Measurements from ENCODE around the gene TRAPPC6A.

DNA sequence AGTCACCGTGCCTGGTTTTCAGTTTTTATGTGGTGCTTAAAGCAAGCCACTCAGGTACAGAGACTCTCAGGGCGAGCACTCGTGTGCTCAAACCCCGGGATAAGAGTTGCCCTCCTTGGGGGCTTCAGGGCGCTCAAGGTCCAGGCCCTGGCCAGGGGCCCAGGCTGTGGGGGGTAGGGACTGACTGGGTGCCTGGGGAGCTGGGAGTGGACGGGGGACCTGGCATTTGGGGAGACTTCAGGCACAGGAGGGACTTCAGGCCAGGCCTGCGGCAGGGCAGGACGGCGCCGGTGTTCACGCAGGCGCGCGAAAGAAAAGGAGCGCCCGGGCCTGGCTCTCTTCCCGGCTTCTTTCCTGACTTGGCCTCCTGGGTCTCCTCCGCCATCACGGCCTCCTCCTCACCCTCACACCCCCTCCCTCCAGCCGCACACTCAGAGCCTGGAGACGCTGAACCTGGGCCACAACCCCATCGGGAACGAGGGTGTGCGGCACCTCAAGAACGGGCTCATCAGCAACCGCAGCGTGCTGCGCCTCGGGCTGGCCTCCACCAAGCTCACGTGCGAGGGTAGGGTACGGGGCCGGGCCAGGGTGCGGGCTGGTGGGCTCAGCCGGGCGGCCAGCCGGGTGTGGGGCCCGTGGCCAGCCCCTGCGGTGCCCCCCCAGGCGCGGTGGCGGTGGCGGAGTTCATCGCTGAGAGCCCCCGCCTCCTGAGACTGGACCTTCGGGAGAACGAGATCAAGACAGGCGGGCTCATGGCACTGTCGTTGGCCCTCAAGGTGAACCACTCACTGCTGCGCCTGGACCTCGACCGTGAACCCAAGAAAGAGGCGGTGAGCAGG is 33.4 kb downstream of the TRAPPC6A start:
- TF ChIP-seq ELF4 (IDR thresholded peaks at IDR 0.05) = no peak
- no peak for TF ChIP-seq FOXA1 (IDR thresholded peaks at IDR 0.05)
- TF ChIP-seq NFRKB (IDR thresholded peaks at IDR 0.05) = no peak
- TF ChIP-seq TARDBP (IDR thresholded peaks at IDR 0.05) = no peak
- TF ChIP-seq FOXM1 (IDR thresholded peaks at IDR 0.05; ENCODE audit: borderline replicate concordance) = no peak
